HG03342 (cell line): Measurements from ENCODE around the gene DUS1L.

ENCODE experiments used
- ATAC-seq: cut with Tn5 transposase; IDR thresholded peaks from one replicate; pipeline ENCODE4 v1.9.1; 2021; ENCODE audit warnings: mild to moderate bottlenecking, moderate library complexity; ENCODE audit not compliant: unreplicated experiment

Gene DUS1L

GRCh38 chr17:82077617-82078358 lies 12.2 kb upstream of the DUS1L start:
- no peak for ATAC-seq

GRCh38 chr17:82076785-82077591 lies 11.4 kb upstream of the DUS1L start:
- no peak for ATAC-seq

GRCh38 chr17:82076018-82076784 lies 10.6 kb upstream of the DUS1L start:
- no peak for ATAC-seq

GRCh38 chr17:82073446-82073845 lies 7.8 kb upstream of the DUS1L start:
- ATAC-seq = no peak

GRCh38 chr17:82072827-82073226 lies 7.2 kb upstream of the DUS1L start:
- no peak for ATAC-seq

- ATAC-seq = no peak
Measured at GRCh38 chr17:82070611-82071010, 5.0 kb upstream of the DUS1L start.

- peak; percentile 31 for ATAC-seq
Measured at GRCh38 chr17:82065193-82065637, 389 bp downstream of the DUS1L start.

- ATAC-seq = no peak
Measured at GRCh38 chr17:82064433-82065192, 991 bp downstream of the DUS1L start.

GRCh38 chr17:82063424-82064415 lies 1.9 kb downstream of the DUS1L start:
- ATAC-seq = no peak

GRCh38 chr17:82062984-82063368 lies 2.6 kb downstream of the DUS1L start:
- no peak for ATAC-seq

GRCh38 chr17:82062076-82062983 lies 3.3 kb downstream of the DUS1L start:
- ATAC-seq = no peak

- no peak for ATAC-seq
Measured at GRCh38 chr17:82061047-82061925, 4.3 kb downstream of the DUS1L start.

GRCh38 chr17:82060614-82061013 lies 5.0 kb downstream of the DUS1L start:
- ATAC-seq = no peak

GRCh38 chr17:82060001-82060380 lies 5.6 kb downstream of the DUS1L start:
- no peak for ATAC-seq

- ATAC-seq = no peak
Measured at GRCh38 chr17:82059272-82060000, 6.2 kb downstream of the DUS1L start.

- no peak for ATAC-seq
Measured at GRCh38 chr17:82058855-82059249, 6.8 kb downstream of the DUS1L start.
